Activated CD8-positive, alpha-beta T cell treated with anti-CD3 and anti-CD28 coated beads, Interleukin-2, amount 10 ng/mL, durations not matched to agents 7 days and 5 days (primary cell): ENCODE data around the gene AAK1. TPM values are rescaled to one million over a fixed set of nuclear protein-coding genes. Genes with fewer than 3 reads are reported as not detected.
A peak's percentile ranks its signal among the peaks of the same experiment; 100 is the strongest.
"Not testable (repeated sequence)": the region's sequence is repeated elsewhere in the genome, so short reads cannot be mapped to it uniquely, and the experiment has no call there.

Source experiments
- ATAC-seq: fragments of 150-1000 bp; cut with Tn5 transposase; one replicate; pipeline ENCODE4 v1.10.0; 2021; ENCODE audit warnings: moderate library complexity
- CTCF ChIA-PET: fragments of 350-600 bp; sonication (Branson Sonifier 250); formaldehyde crosslinking; loops from one replicate; lab custom pipeline; 2021; ENCODE audit warnings: antibody characterized with exemption; lab: Charles Lee
- POLR2A ChIA-PET: fragments of 350-600 bp; sonication (Branson Sonifier 250); formaldehyde crosslinking; loops from one replicate; lab custom pipeline; 2021; ENCODE audit warnings: antibody characterized with exemption; lab: Charles Lee
- DNase-seq: peaks from one replicate; pipeline ENCODE4 v3.0.0-alpha.2; 2020
- H3K27ac Mint-ChIP-seq: one replicate; pipeline ENCODE4 v1.8.0; 2021; ENCODE audit warnings: mild to moderate bottlenecking, mixed read lengths
- H3K27me3 Mint-ChIP-seq: one replicate; pipeline ENCODE4 v1.8.0; 2021; ENCODE audit warnings: low read depth, mixed read lengths
- H3K36me3 Mint-ChIP-seq: one replicate; pipeline ENCODE4 v1.8.0; 2021; ENCODE audit warnings: low read depth, mixed read lengths
- H3K4me1 Mint-ChIP-seq: one replicate; pipeline ENCODE4 v1.8.0; 2021; ENCODE audit warnings: low read depth, mixed read lengths
- H3K4me3 Mint-ChIP-seq: one replicate; pipeline ENCODE4 v1.8.0; 2021; ENCODE audit warnings: mild to moderate bottlenecking, mixed read lengths
- H3K9me3 Mint-ChIP-seq: one replicate; pipeline ENCODE4 v1.8.0; 2022; ENCODE audit warnings: mixed read lengths; ENCODE audit not compliant: insufficient read depth
- total RNA-seq, 2 experiments: library from RNA; stranded (reverse); gene quantifications; one replicate each; pipeline ENCODE4 v1.2.3, GENCODE V29; 2021

The AAK1 gene
- total RNA-seq, 2 experiments from 2014 or later: 105 to 107 TPM

DNA sequence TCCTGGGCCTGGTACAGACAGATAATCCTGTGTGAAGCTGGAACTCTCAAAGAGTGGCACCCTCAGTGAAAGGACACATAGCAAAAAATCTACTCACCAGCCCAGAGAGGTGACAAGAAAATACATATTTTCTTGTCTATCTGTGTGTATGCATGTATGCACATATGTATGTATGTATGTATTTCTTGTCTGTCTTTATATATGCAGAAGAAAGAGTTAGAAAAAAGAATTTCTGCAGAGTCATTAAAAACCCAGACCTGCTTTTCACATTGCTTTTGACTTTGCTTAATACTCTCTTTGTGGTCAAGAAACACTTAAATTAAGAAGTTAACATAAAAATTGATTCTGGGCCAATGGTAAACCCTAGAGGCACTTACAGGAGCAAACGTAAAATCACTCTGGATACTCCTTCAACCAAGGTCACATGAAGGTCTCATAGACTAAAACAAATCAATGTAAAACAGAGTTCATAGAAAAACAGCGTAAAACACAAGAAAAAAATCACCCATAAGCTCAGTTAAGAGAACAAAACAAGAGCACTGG, 16.5 kb upstream of the AAK1 start:
- Mint-ChIP-seq H3K9me3 (peaks cover 13% of the 10 kb centered on the region), H3K27me3 (no peaks in the 10 kb centered on the region), H3K27ac (no peak overlapping the region), H3K4me1 (peaks cover 5% of the 10 kb centered on the region), H3K36me3 (no peaks in the 10 kb centered on the region), H3K4me3 (no peak overlapping the region)
- CTCF ChIA-PET: interaction anchor here (2.2 to 2.3 kb wide), 2 partner anchors 15 to 95 kb away, joined by 8 to 9 read pairs; no protein-coding TSS in a partner anchor
- no peak for ATAC-seq
- DNase-seq: no peak
- POLR2A ChIA-PET: interaction anchor here (0.8 kb wide), 1 partner anchor 10 kb away, joined by 3 read pairs; no protein-coding TSS in a partner anchor

DNA sequence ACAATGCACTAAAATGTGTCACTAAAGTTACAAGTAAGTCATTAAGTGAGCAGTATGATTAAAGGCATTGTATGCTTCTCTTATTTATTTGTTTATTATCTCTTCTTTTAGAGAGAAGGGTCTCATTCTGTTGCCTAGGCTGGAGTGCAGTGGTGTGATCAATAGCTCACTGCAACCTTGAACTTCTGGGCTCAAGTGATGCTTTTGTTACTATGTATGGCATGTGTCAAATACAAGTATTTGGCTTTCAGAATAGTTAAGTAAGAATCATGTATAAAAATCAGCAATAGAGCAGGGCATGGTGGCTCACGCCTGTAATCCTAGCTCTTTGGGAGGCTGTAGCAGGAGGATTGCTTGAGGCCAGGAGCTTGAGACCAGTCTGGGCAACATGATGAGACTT, 15.8 kb upstream of the AAK1 start:
- no peak for ATAC-seq
- H3K27me3 Mint-ChIP-seq: no peaks in the 10 kb centered on the region
- POLR2A ChIA-PET: interaction anchor here (0.8 kb wide), 1 partner anchor 9 kb away, joined by 3 read pairs; no protein-coding TSS in a partner anchor
- no peak overlapping the region for H3K4me3 Mint-ChIP-seq
- DNase-seq: no peak
- peaks cover 12% of the 10 kb centered on the region for H3K9me3 Mint-ChIP-seq
- H3K4me1 Mint-ChIP-seq: peaks cover 5% of the 10 kb centered on the region
- no peaks in the 10 kb centered on the region for H3K36me3 Mint-ChIP-seq
- CTCF ChIA-PET: interaction anchor here (0.7 to 2.2 kb wide), 2 partner anchors 9 to 14 kb away, joined by 3 to 9 read pairs; no protein-coding TSS in a partner anchor
- no peak overlapping the region for H3K27ac Mint-ChIP-seq

DNA sequence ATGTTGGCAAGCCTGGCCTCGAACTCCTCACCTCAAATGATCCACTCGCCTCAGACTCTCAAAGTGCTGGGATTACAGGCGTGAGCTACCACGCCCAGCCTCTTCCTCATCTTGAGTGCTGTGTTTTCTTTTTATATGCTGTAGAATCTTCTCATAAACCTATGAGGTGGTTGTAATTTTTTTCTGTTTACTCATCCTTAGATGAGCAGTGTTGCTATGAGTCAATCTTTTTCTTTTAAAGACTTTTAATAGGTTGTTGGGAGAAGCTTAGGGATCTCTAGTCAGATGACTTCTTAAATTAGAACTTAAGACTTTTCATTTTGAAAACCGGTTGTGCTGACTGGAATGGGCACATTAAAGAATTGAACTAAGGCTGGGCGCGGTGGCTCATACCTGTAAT, 8.7 kb upstream of the AAK1 start:
- Mint-ChIP-seq H3K27me3 (no peaks in the 10 kb centered on the region), H3K36me3 (peaks cover 4% of the 10 kb centered on the region), H3K4me3 (no peak overlapping the region), H3K4me1 (peaks cover 50% of the 10 kb centered on the region), H3K9me3 (no peaks in the 10 kb centered on the region), H3K27ac (peak overlapping the region; percentile 73)
- no peak for ATAC-seq
- DNase-seq: peak; percentile 18
- POLR2A ChIA-PET: no interaction called here
- CTCF ChIA-PET: interaction anchor here (0.9 to 3.8 kb wide), 4 partner anchors 15 to 87 kb away, joined by 3 to 12 read pairs (median 4); no protein-coding TSS in a partner anchor

DNA sequence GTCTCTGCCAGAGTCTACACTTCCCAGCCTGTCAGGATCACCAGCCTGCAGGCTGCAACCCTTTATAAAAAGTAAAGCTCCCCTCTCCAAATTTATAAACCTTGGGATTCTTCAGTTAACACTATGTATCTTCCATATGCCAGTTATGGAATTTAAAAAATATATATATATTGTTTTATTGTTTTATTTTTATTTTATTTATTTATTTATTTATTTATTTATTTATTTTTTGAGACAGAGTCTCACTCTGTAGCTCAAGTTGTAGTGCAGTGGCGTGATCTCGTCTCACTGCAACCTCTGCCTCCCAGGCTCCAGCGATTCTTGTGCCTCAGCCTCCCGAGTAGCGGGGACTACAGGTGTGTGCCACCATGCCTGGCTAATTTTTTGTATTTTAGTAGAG, 3.7 kb upstream of the AAK1 start:
- Mint-ChIP-seq H3K36me3 (peaks cover 13% of the 10 kb centered on the region), H3K4me1 (peaks cover 60% of the 10 kb centered on the region), H3K4me3 (peak overlapping the region; percentile 92), H3K27ac (peak overlapping the region; percentile 98)
- ATAC-seq, H3K27me3 Mint-ChIP-seq, H3K9me3 Mint-ChIP-seq, DNase-seq: not testable (repeated sequence)
- ChIA-PET CTCF (interaction anchor here (1.3 to 4.7 kb wide), 8 partner anchors 10 to 261 kb away, joined by 3 to 45 read pairs (median 22); partner anchors contain the start of gene GFPT1), POLR2A (interaction anchor here (1.2 kb wide), 1 partner anchor 25 kb away, joined by 3 read pairs; no protein-coding TSS in a partner anchor)

DNA sequence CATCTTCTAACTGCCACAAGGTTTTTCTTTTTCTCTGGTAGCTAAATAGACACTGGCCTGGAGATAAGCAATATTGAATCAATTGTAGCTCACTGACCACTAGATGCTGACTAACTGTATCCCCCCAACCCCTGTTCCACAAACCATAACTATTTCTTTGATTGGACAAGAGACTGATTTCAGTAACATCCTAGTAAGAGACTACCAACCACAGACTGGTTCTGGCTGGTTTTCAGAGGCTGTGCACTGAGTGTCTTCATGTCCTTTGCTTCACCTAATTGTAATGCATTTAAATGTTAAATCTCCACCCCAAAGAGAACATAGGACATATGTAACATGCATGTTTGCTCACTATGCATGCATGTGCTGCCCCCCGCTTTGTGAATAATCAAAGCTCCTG, 3.2 kb upstream of the AAK1 start:
- Mint-ChIP-seq H3K27ac (peak overlapping the region; percentile 98), H3K4me3 (peak overlapping the region; percentile 92)

DNA sequence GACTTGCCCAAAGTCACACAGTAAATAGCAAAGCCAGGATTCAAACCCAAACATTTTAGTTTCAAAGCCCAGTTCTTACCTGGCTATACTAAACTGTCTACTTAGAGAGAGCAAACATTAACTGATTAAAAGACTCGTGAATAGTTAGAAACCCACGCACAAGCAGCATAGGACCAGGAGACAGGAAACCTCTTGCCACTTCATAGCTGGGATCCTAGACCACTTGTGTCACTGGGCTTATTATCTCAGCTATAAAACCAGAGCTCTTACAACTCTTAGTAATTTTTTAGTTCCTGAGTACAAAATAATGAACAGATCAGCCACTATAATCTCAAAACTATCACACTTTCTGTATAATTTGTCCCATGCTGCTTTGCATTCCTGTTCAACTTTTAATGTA, 2.4 kb upstream of the AAK1 start:
- CTCF ChIA-PET: interaction anchor here (1.3 to 4.7 kb wide), 22 partner anchors 9 to 259 kb away, joined by 3 to 45 read pairs (median 11); partner anchors contain the start of genes GFPT1 and NFU1
- peak overlapping the region; percentile 92 for H3K4me3 Mint-ChIP-seq
- ATAC-seq (no peak), DNase-seq (no peak)
- H3K27me3 Mint-ChIP-seq: no peaks in the 10 kb centered on the region
- POLR2A ChIA-PET: interaction anchor here (0.7 to 3.9 kb wide), 11 partner anchors 11 to 737 kb away, joined by 3 to 22 read pairs (median 4); partner anchors contain the start of gene NFU1
- H3K4me1 Mint-ChIP-seq: peaks cover 51% of the 10 kb centered on the region
- H3K9me3 Mint-ChIP-seq: no peaks in the 10 kb centered on the region
- peaks cover 24% of the 10 kb centered on the region for H3K36me3 Mint-ChIP-seq
- H3K27ac Mint-ChIP-seq: peak overlapping the region; percentile 98

More for the DNA sequence above, 3.2 kb upstream of the AAK1 start:
- Mint-ChIP-seq H3K27me3 (no peaks in the 10 kb centered on the region), H3K4me1 (peaks cover 56% of the 10 kb centered on the region), H3K36me3 (peaks cover 16% of the 10 kb centered on the region), H3K9me3 (no peaks in the 10 kb centered on the region)
- peak; percentile 41 for DNase-seq
- no peak for ATAC-seq
- ChIA-PET CTCF (interaction anchor here (1.3 to 4.7 kb wide), 12 partner anchors 10 to 260 kb away, joined by 3 to 45 read pairs (median 17); partner anchors contain the start of genes GFPT1 and NFU1), POLR2A (interaction anchor here (0.9 to 3.9 kb wide), 3 partner anchors 24 to 67 kb away, joined by 3 to 22 read pairs (median 3); no protein-coding TSS in a partner anchor)

DNA sequence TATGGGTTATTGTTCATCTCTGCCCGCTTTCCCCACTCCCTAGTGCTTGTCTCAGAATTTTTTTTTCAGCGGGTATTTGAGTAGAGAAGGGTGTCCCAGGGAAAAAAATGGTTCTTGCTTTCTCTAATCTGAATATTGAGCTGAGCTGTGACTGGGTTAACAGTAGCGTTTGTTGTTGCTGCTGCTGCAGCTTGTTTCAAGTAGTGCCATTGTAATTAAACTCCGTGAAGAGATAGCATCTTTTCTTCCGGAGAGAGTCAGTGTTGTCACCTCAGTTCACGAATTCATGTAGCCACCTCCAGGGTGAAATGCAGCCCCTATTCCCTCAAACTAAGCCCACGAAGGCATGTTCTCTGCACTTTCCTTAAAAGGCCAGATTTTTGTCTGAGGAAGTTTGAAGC, 1.5 kb upstream of the AAK1 start:
- peak overlapping the region; percentile 92 for H3K4me3 Mint-ChIP-seq
- peak overlapping the region; percentile 98 for H3K27ac Mint-ChIP-seq
- ChIA-PET POLR2A (interaction anchor here (0.7 to 3.9 kb wide), 21 partner anchors 16 to 737 kb away, joined by 3 to 22 read pairs (median 5); partner anchors contain the start of gene NFU1), CTCF (interaction anchor here (0.7 to 4.7 kb wide), 27 partner anchors 8 to 737 kb away, joined by 3 to 45 read pairs (median 8); partner anchors contain the start of gene NFU1)
- H3K27me3 Mint-ChIP-seq: no peaks in the 10 kb centered on the region
- ATAC-seq (peak; percentile 23), DNase-seq (peak; percentile 58)
- no peaks in the 10 kb centered on the region for H3K9me3 Mint-ChIP-seq
- H3K36me3 Mint-ChIP-seq: peaks cover 32% of the 10 kb centered on the region
- H3K4me1 Mint-ChIP-seq: peaks cover 51% of the 10 kb centered on the region

DNA sequence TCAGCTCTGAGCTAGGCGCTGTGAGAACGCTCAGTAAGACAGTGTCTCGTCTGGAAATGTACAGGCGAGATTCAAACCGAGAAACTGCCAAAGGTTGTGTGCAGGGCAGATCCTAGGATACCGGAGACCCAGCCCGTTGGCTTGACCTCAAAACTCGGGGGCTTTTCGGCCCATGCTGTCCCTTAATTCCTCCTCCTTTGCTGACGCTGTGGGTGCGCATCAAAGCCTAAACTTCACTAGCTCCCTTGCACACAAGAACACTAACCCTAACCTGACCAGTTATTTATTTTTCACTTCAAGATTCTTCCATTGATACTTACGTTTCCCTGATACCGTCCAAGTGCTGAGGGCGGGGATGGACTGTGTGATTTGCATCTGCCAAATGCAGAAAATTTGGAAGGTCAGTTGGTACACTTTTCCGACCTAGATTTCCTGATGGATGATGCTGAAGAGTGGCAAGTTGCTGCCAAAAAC, 1.0 kb upstream of the AAK1 start:
- Mint-ChIP-seq H3K4me1 (peaks cover 53% of the 10 kb centered on the region), H3K9me3 (no peaks in the 10 kb centered on the region), H3K27ac (peak overlapping the region; percentile 98), H3K4me3 (peak overlapping the region; percentile 92), H3K27me3 (no peaks in the 10 kb centered on the region), H3K36me3 (peaks cover 35% of the 10 kb centered on the region)
- ATAC-seq (peak; percentile 3), DNase-seq (no peak)
- CTCF ChIA-PET: interaction anchor here (0.7 to 4.7 kb wide), 23 partner anchors 15 to 736 kb away, joined by 3 to 45 read pairs (median 10); partner anchors contain the start of gene NFU1
- POLR2A ChIA-PET: interaction anchor here (0.5 to 3.9 kb wide), 29 partner anchors 9 to 639 kb away, joined by 3 to 22 read pairs (median 4); partner anchors contain the start of gene NFU1

DNA sequence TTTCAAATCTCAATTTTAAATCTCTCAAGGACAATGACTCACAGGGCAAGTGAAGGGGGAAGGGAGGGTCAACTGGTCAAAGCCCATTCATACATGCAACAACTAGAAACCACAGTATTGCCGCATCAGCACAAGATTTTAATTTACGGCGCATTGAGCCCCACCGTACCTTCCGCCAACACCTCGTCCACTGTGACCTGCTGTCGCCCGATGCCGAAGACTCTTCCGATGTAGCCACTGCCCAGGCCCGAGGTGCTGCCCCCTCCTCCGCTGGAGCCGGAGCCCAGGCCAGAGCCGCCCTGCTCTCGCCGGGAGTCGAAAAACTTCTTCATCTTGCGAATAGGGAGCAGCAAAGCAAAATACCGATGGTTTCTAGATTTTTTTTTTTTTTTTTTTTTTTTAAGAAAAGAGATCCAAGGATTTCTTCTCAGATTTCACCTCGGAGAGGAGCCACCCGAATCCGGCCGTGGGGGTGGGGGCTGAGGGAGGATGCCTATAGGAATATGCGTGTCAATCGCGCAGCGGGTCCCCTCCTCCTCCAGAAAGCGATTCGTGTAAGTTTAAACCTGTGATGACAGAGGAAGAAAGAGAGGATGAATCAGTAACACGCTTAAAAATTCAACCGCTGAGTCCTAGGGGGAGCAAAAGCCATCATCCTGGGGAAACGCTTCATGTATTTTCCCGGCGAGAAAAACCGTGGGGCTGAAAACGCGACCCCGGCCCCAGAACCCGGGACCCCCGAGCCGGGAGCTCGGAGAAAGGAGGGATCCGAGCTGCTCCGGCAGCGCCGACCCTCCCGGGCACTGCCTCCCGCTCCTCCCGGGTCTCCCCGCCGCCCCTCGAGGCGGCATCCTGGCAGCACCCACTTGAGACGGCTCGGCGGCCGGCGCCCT, 584 bp downstream of the AAK1 start:
- DNase-seq (peak; percentile 57), ATAC-seq (peak; percentile 7)
- Mint-ChIP-seq H3K27me3 (no peaks in the 10 kb centered on the region), H3K36me3 (peaks cover 50% of the 10 kb centered on the region), H3K4me3 (peak overlapping the region; percentile 92), H3K27ac (peak overlapping the region; percentile 94), H3K4me1 (peaks cover 62% of the 10 kb centered on the region), H3K9me3 (no peaks in the 10 kb centered on the region)
- POLR2A ChIA-PET: interaction anchor here (0.7 to 3.9 kb wide), 13 partner anchors 9 to 266 kb away, joined by 3 to 22 read pairs (median 6); no protein-coding TSS in a partner anchor
- CTCF ChIA-PET: interaction anchor here (0.5 to 4.7 kb wide), 11 partner anchors 16 to 206 kb away, joined by 3 to 45 read pairs (median 15); partner anchors contain the start of gene NFU1

DNA sequence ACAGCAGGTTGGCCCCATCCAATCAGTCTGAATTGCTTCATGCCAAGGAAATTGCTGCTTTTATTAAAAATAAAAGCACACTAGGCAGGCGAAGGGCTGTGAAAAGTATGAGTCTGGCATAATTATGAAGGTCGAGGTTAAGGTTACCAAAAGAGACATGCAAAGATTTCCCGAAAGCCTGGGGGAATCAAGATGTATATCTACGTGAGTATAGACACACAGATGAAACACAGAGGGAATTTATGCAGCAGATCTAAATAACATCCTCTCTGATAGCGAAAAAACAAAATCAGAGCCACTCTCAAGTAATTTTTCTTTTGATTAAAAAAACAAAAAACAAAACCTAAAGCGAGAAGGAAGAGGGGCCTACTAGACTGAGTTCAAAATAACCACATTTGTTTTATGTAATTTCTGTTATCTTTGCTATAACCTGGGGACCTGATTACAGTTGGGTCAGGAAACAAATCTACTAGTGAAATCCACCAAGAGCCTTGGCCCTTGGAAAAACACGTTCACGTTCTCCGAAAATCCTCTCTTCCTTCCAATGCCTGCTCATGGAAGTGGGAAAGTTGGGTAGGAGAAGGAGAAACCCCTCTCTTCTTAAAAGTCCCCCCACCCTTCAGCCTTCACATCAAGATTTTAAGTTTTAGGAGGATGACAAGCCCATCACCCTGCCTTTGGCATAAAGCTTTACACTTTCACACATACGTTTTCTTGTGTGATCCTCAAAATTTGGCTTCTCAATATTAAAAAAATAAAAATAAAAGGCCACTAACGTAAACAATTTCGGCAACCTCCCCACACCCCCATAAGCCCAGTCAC, 1.4 kb downstream of the AAK1 start:
- no peaks in the 10 kb centered on the region for H3K27me3 Mint-ChIP-seq
- H3K4me3 Mint-ChIP-seq: peak overlapping the region; percentile 92
- ChIA-PET CTCF (interaction anchor here (1.0 to 6.9 kb wide), 3 partner anchors 13 to 77 kb away, joined by 4 to 43 read pairs (median 10); no protein-coding TSS in a partner anchor), POLR2A (interaction anchor here (0.8 to 2.5 kb wide), 3 partner anchors 8 to 51 kb away, joined by 3 to 8 read pairs (median 3); no protein-coding TSS in a partner anchor)
- H3K9me3 Mint-ChIP-seq: no peaks in the 10 kb centered on the region
- peak overlapping the region; percentile 94 for H3K27ac Mint-ChIP-seq
- DNase-seq (no peak), ATAC-seq (no peak)
- H3K4me1 Mint-ChIP-seq: peaks cover 67% of the 10 kb centered on the region
- peaks cover 58% of the 10 kb centered on the region for H3K36me3 Mint-ChIP-seq
